ENCODE data around the gene ELOVL1. TPM values are rescaled to one million over a fixed set of nuclear protein-coding genes. Genes with fewer than 3 reads are reported as not detected.
A peak's percentile ranks its signal among the peaks of the same experiment; 100 is the strongest.

The ELOVL1 gene
- total RNA-seq, 1 donor from 2014 or later = 39.9 TPM

GRCh38 chr1:43358121-43358745 is 9.6 kb downstream of the ELOVL1 start:
- intact Hi-C loops (cut with DNase I) = loop anchor here (1.0 to 10.0 kb wide), 8 partner anchors 9 to 676 kb away; partner anchors contain the start of genes ELOVL1, HYI, MED8 and PTPRF
- TF ChIP-seq CTCF (IDR thresholded peaks at IDR 0.05) = no peak
- Histone ChIP-seq H3K4me1 (peaks cover 6 to 7% of the 10 kb centered on the region in 2 donors), H3K27me3 (no peaks in the 10 kb centered on the region), H3K27ac (peak overlapping the region; percentile 84 to 86), H3K9me3 (no peaks in the 10 kb centered on the region), H3K4me3 (peak overlapping the region; percentile 63 to 67), H3K36me3 (peaks cover 13 to 19% of the 10 kb centered on the region in 2 donors)
- no peak for DNase-seq (ENCODE audit: low spot score in 2 of 2)

GRCh38 chr1:43357251-43357650 is 10.6 kb downstream of the ELOVL1 start:
- Histone ChIP-seq H3K4me1 (peaks cover 6 to 7% of the 10 kb centered on the region in 2 donors), H3K27me3 (no peaks in the 10 kb centered on the region), H3K36me3 (peaks cover 5 to 9% of the 10 kb centered on the region in 2 donors), H3K4me3 (no peak overlapping the region), H3K27ac (no peak overlapping the region), H3K9me3 (no peaks in the 10 kb centered on the region)
- intact Hi-C loops (cut with DNase I) = loop anchor here (5.0 to 10.0 kb wide), 5 partner anchors 95 to 675 kb away; partner anchors contain the start of genes HYI, PTPRF, YBX1 and ZNF691
- DNase-seq (ENCODE audit: low spot score in 2 of 2) = no peak
- TF ChIP-seq CTCF (IDR thresholded peaks at IDR 0.05) = no peak

GRCh38 chr1:43354936-43355335 is 12.9 kb downstream of the ELOVL1 start:
- DNase-seq (ENCODE audit: low spot score in 2 of 2) = no peak
- Histone ChIP-seq H3K9me3 (no peaks in the 10 kb centered on the region), H3K4me1 (peaks cover 6 to 7% of the 10 kb centered on the region in 2 donors), H3K27me3 (no peaks in the 10 kb centered on the region), H3K27ac (no peak overlapping the region), H3K36me3 (no peaks in the 10 kb centered on the region), H3K4me3 (no peak overlapping the region)
- no peak for TF ChIP-seq CTCF (IDR thresholded peaks at IDR 0.05)
- intact Hi-C loops (cut with DNase I) = loop anchor here (5.0 to 10.0 kb wide), 5 partner anchors 97 to 673 kb away; partner anchors contain the start of genes HYI, PTPRF, YBX1 and ZNF691

GRCh38 chr1:43354471-43354870 is 13.3 kb downstream of the ELOVL1 start:
- TF ChIP-seq CTCF (IDR thresholded peaks at IDR 0.05) = no peak
- Histone ChIP-seq H3K36me3 (no peaks in the 10 kb centered on the region), H3K9me3 (no peaks in the 10 kb centered on the region), H3K27me3 (no peaks in the 10 kb centered on the region), H3K27ac (no peak overlapping the region), H3K4me1 (peaks cover 6 to 7% of the 10 kb centered on the region in 2 donors), H3K4me3 (no peak overlapping the region)
- DNase-seq (ENCODE audit: low spot score in 2 of 2) = no peak
- intact Hi-C loops (cut with DNase I) = loop anchor here (10.0 kb wide), 2 partner anchors 420 to 510 kb away; partner anchors contain the start of gene ZNF691

GRCh38 chr1:43352881-43353280 is 14.9 kb downstream of the ELOVL1 start:
- Histone ChIP-seq H3K27me3 (no peaks in the 10 kb centered on the region), H3K9me3 (no peaks in the 10 kb centered on the region), H3K4me1 (peaks cover 0 to 2% of the 10 kb centered on the region in 2 donors), H3K27ac (no peak overlapping the region), H3K4me3 (no peak overlapping the region), H3K36me3 (no peaks in the 10 kb centered on the region)
- intact Hi-C loops (cut with DNase I) = loop anchor here (10.0 kb wide), 2 partner anchors 418 to 508 kb away; partner anchors contain the start of gene ZNF691
- TF ChIP-seq CTCF (IDR thresholded peaks at IDR 0.05) = no peak
- DNase-seq (ENCODE audit: low spot score in 2 of 2) = no peak

All from ascending aorta (tissue), 2 donors.